Osteoblast (primary cell): ENCODE measurements around the gene PRPF6. TPM values are rescaled to one million over a fixed set of nuclear protein-coding genes. Genes with fewer than 3 reads are reported as not detected.

ENCODE experiments used
- DNase-seq: peaks from one replicate; pipeline ENCODE4 v3.0.0; 2011; ENCODE audit warnings: low spot score, mixed read lengths; ENCODE audit not compliant: insufficient read length; ENCODE audit errors: missing footprints
- H2AFZ ChIP-seq: 2 replicates; pipeline ENCODE4 v1.6.0; 2011; ENCODE audit warnings: mild to moderate bottlenecking, low read length
- H3K27ac ChIP-seq: 2 replicates; pipeline ENCODE4 v1.5.1; 2011; ENCODE audit warnings: mild to moderate bottlenecking, low read depth, low read length, moderate library complexity
- H3K27me3 ChIP-seq: 2 replicates; pipeline ENCODE4 v1.6.0; 2012; ENCODE audit warnings: mild to moderate bottlenecking, control low read depth, inconsistent platforms, low read length, moderate library complexity; ENCODE audit not compliant: insufficient read depth
- H3K36me3 ChIP-seq: 2 replicates; pipeline ENCODE4 v1.5.1; 2011; ENCODE audit warnings: mild to moderate bottlenecking, low read length, control low read depth, moderate library complexity; ENCODE audit not compliant: insufficient read depth
- H3K4me1 ChIP-seq: 2 replicates; pipeline ENCODE4 v1.5.1; 2011; ENCODE audit warnings: mild to moderate bottlenecking, low read length, control low read depth, moderate library complexity; ENCODE audit not compliant: insufficient read depth
- H3K4me2 ChIP-seq: 2 replicates; pipeline ENCODE4 v1.6.0; 2011; ENCODE audit warnings: mild to moderate bottlenecking, low read length; ENCODE audit not compliant: insufficient read depth
- H3K4me3 ChIP-seq: fragments of 200-600 bp; sonication (generic); 3 replicates; pipeline ENCODE4 v1.5.1; 2012; ENCODE audit warnings: mild to moderate bottlenecking, low read length, inconsistent platforms; ENCODE audit not compliant: insufficient read depth
- H3K79me2 ChIP-seq: 2 replicates; pipeline ENCODE4 v1.6.0; 2012; ENCODE audit warnings: mild to moderate bottlenecking, low read length, control low read depth, inconsistent platforms; ENCODE audit not compliant: insufficient read depth
- H3K9me3 ChIP-seq: 2 replicates; pipeline ENCODE4 v1.5.1; 2011; ENCODE audit warnings: low read depth, low read length, control low read depth
- H4K20me1 ChIP-seq: 2 replicates; pipeline ENCODE4 v1.6.0; 2012; ENCODE audit warnings: mild to moderate bottlenecking, low read length, control low read depth; ENCODE audit not compliant: insufficient read depth
- total RNA-seq: library from RNA; depleted of rRNA; stranded (reverse); fragments of >200 nt; gene quantifications from 2 replicates; pipeline ENCODE4 v1.2.3, GENCODE V29; 2012
- TF ChIP-seq, protein P1 (sequence below): IDR thresholded peaks from 2 replicates; pipeline ENCODE4 v1.5.1; 2011; ENCODE audit warnings: mild to moderate bottlenecking, low read depth, low read length, moderate library complexity; ENCODE audit errors: extremely low read depth

Gene PRPF6
- total RNA-seq, 1 donor: 56.1 TPM

DNA sequence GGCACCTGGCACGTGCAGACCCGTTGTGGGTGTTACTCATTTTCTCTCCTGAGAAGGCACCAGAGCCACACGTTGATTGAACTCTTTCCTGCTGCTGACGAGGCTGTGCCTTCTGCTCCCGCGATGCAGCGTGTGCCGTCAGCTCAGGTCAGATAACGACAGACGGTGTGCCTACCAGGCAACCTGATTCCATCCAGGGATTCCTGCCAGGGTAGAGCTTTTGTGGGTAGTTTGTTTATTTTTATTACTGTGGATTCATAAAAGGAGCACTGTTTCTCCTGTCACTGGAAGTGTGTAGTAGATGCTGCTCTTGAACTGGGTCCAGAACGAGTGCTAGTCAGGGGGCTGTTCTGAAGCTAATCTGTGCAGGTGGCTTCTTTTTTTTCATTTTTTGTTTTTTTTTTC, 20.7 kb downstream of the PRPF6 start:
- TF ChIP-seq, protein P1, sequence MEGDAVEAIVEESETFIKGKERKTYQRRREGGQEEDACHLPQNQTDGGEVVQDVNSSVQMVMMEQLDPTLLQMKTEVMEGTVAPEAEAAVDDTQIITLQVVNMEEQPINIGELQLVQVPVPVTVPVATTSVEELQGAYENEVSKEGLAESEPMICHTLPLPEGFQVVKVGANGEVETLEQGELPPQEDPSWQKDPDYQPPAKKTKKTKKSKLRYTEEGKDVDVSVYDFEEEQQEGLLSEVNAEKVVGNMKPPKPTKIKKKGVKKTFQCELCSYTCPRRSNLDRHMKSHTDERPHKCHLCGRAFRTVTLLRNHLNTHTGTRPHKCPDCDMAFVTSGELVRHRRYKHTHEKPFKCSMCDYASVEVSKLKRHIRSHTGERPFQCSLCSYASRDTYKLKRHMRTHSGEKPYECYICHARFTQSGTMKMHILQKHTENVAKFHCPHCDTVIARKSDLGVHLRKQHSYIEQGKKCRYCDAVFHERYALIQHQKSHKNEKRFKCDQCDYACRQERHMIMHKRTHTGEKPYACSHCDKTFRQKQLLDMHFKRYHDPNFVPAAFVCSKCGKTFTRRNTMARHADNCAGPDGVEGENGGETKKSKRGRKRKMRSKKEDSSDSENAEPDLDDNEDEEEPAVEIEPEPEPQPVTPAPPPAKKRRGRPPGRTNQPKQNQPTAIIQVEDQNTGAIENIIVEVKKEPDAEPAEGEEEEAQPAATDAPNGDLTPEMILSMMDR: no peak
- H3K36me3 ChIP-seq: peaks cover 54% of the 10 kb centered on the region
- DNase-seq: no peak
- H4K20me1 ChIP-seq: peaks cover 11% of the 10 kb centered on the region
- H3K27ac ChIP-seq: no peak overlapping the region
- no peaks in the 10 kb centered on the region for H3K4me1 ChIP-seq
- no peaks in the 10 kb centered on the region for H3K9me3 ChIP-seq
- no peak overlapping the region for H3K4me2 ChIP-seq
- H3K4me3 ChIP-seq: no peak overlapping the region
- peaks cover 2% of the 10 kb centered on the region for H3K79me2 ChIP-seq
- H2AFZ ChIP-seq: no peak overlapping the region
- H3K27me3 ChIP-seq: no peaks in the 10 kb centered on the region

DNA sequence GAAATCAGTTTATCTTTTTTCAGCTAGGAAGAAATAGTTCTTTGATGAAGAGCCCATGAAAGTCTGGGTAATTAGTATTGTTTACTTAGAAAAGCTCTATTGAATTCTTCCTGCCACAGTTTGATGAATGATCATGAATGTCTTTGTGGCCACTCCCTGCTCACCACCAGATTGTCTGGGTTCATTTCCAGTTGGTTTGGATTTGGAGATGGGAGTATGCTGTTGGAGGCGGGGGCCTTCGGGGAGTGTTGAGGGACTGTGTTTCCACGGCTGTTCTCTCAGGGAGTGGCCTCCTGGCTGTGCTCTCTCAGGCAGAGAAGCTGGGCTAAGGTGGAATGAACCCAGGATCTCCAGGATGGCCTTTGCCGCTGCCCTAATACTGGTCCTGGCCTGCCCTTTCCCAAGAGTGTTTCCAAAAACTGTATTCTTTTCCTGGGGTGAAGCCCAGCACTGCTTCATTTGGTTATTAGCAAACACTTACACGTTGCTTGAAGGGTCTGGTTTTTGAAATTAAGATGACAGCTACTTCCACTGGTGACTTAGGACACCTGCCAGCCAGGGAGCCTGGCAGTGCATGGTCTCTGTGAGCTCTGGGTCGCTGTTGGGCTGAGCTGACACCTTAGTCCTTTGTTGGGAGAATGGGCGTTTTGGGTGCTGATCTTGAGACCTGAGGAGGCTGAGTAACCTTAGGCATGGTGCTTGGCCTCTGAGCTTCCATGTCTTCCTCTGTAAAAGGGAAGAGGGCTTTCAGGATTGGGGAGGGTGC, 23.2 kb downstream of the PRPF6 start:
- no peak for DNase-seq
- no peak overlapping the region for H2AFZ ChIP-seq
- no peak overlapping the region for H3K4me2 ChIP-seq

DNA sequence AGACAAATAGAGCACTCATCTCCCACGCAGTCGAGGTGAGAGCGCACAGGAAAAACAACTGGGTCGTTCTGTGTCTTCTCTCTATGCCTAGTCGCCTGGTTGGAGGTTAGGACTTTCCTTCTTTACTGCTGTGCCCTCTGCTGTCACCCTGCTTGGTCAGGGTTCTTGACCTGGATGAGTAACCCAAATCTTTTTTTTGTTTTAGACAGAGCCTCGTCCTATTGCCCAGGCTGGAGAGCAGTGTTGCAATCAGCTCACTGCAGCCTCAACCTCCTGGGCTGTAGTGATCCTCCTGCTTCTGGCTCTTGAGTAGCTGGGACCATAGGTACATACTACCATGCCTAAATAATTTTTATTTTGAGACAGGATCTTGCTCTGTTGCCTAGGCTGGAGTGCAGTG, 24.5 kb downstream of the PRPF6 start:
- H4K20me1 ChIP-seq: peaks cover 33% of the 10 kb centered on the region
- H2AFZ ChIP-seq: no peak overlapping the region
- peaks cover 22% of the 10 kb centered on the region for H3K79me2 ChIP-seq
- H3K9me3 ChIP-seq: no peaks in the 10 kb centered on the region
- H3K4me1 ChIP-seq: no peaks in the 10 kb centered on the region
- H3K4me2 ChIP-seq: no peak overlapping the region
- peaks cover 57% of the 10 kb centered on the region for H3K36me3 ChIP-seq
- no peak overlapping the region for H3K4me3 ChIP-seq
- H3K27me3 ChIP-seq: no peaks in the 10 kb centered on the region
- TF ChIP-seq, protein P1: no peak
- H3K27ac ChIP-seq: no peak overlapping the region
- no peak for DNase-seq

More for the DNA sequence above, 23.2 kb downstream of the PRPF6 start:
- H3K36me3 ChIP-seq: peaks cover 57% of the 10 kb centered on the region
- peaks cover 23% of the 10 kb centered on the region for H4K20me1 ChIP-seq
- no peaks in the 10 kb centered on the region for H3K9me3 ChIP-seq
- H3K27me3 ChIP-seq: no peaks in the 10 kb centered on the region
- TF ChIP-seq, protein P1: no peak
- no peaks in the 10 kb centered on the region for H3K4me1 ChIP-seq
- no peak overlapping the region for H3K27ac ChIP-seq
- H3K4me3 ChIP-seq: no peak overlapping the region
- peaks cover 14% of the 10 kb centered on the region for H3K79me2 ChIP-seq

DNA sequence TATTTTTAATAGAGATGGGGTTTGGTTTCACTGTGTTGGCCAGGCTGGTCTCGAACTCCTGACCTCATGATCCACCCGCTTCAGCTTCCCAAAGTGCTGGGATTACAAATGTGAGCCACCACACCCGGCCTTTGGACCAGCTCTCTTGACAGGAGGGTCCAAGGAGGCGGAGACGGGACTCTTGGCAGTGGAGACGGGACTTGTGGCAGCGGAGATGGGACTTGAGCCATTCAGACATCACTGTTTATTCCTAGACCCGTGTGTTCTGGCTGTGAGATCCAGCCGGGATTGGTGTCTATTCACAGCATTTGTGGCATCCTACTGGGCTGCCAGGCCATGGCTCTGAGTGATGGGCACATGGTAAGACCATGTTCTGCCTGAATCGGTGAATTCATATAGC, 25.6 kb downstream of the PRPF6 start:
- no peak overlapping the region for H3K4me3 ChIP-seq
- no peak overlapping the region for H3K4me2 ChIP-seq
- H3K27me3 ChIP-seq: no peaks in the 10 kb centered on the region
- H2AFZ ChIP-seq: no peak overlapping the region
- peaks cover 33% of the 10 kb centered on the region for H4K20me1 ChIP-seq
- H3K4me1 ChIP-seq: no peaks in the 10 kb centered on the region
- peaks cover 23% of the 10 kb centered on the region for H3K79me2 ChIP-seq
- TF ChIP-seq, protein P1: no peak
- DNase-seq: no peak
- no peaks in the 10 kb centered on the region for H3K9me3 ChIP-seq
- H3K36me3 ChIP-seq: peaks cover 59% of the 10 kb centered on the region
- no peak overlapping the region for H3K27ac ChIP-seq
